Liver (tissue), 3 donors: ENCODE measurements around the gene LPIN3.

Experiments
- CTCF ChIP-seq: fragments of 150-350 bp; IDR thresholded peaks from 2 replicates; pipeline ENCODE4 v1.5.1; 2017; ENCODE audit warnings: improper control_type of control experiment, low read depth, low read length; ENCODE audit not compliant: missing input control
- EGR1 ChIP-seq, 2 donors: IDR thresholded peaks; 2 replicates each; pipeline ENCODE4 v1.6.1; 2016 to 2018; ENCODE audit warnings: antibody characterized with exemption in 2 of 2, low read depth in 2 of 2
- FOXA1 ChIP-seq: IDR thresholded peaks from 2 replicates; pipeline ENCODE4 v1.6.1; 2016; ENCODE audit warnings: antibody characterized with exemption
- JUND ChIP-seq, 2 donors: IDR thresholded peaks; 2 replicates each; pipeline ENCODE4 v1.6.1; 2016; ENCODE audit warnings: antibody characterized with exemption in 2 of 2
- MAX ChIP-seq: IDR thresholded peaks from 2 replicates; pipeline ENCODE4 v1.6.1; 2016; ENCODE audit warnings: antibody characterized with exemption
- RAD21 ChIP-seq, 2 donors: IDR thresholded peaks; 2 replicates each; pipeline ENCODE4 v1.6.1; 2016; ENCODE audit warnings: antibody characterized with exemption in 2 of 2, mild to moderate bottlenecking in 2 of 2
- REST ChIP-seq: IDR thresholded peaks from 2 replicates; pipeline ENCODE4 v1.6.1; 2016; ENCODE audit warnings: antibody characterized with exemption, mild to moderate bottlenecking
- RXRA ChIP-seq, 2 donors: IDR thresholded peaks; 2 replicates each; pipeline ENCODE4 v1.6.1; 2017 to 2018; ENCODE audit warnings: antibody characterized with exemption in 2 of 2, mild to moderate bottlenecking in 1 of 2
- SP1 ChIP-seq: IDR thresholded peaks from 2 replicates; pipeline ENCODE4 v1.6.1; 2018; ENCODE audit warnings: antibody characterized with exemption, mild to moderate bottlenecking
- YY1 ChIP-seq: IDR thresholded peaks from 2 replicates; pipeline ENCODE4 v1.6.1; 2016; ENCODE audit warnings: antibody characterized with exemption, mild to moderate bottlenecking
- donor health status: healthy.
- donor health status: healthy.

GRCh38 chr20:41344477-41344876, 3.9 kb downstream of the LPIN3 start:
- TF ChIP-seq JUND (IDR thresholded peaks at IDR 0.05) (no peak), CTCF (no peak), REST (no peak), FOXA1 (no peak), EGR1 (IDR thresholded peaks at IDR 0.05; ENCODE audit: low read depth in 2 of 2) (no peak), MAX (no peak), SP1 (no peak), RAD21 (IDR thresholded peaks at IDR 0.05) (no peak), RXRA (IDR thresholded peaks at IDR 0.05) (no peak), YY1 (no peak)
